Progenitor cell of endocrine pancreas (in vitro differentiated cells): ENCODE results near the gene ATP2A1. TPM values are rescaled to one million over a fixed set of nuclear protein-coding genes. Genes with fewer than 3 reads are reported as not detected.
"Not testable (repeated sequence)": the region's sequence is repeated elsewhere in the genome, so short reads cannot be mapped to it uniquely, and the experiment has no call there.

Source experiments
- DNase-seq: peaks from one replicate; pipeline ENCODE4 v3.0.0; 2021; ENCODE audit warnings: low spot score; ENCODE audit not compliant: unreplicated experiment
- H3K27ac Mint-ChIP-seq: 2 replicates; pipeline ENCODE4 v1.8.0; 2021; ENCODE audit warnings: mild to moderate bottlenecking, moderate library complexity, mixed read lengths
- H3K27me3 Mint-ChIP-seq: 2 replicates; pipeline ENCODE4 v1.8.0; 2021; ENCODE audit warnings: mixed read lengths
- H3K36me3 Mint-ChIP-seq: 2 replicates; pipeline ENCODE4 v1.8.0; 2022; ENCODE audit warnings: mixed read lengths; ENCODE audit not compliant: insufficient read depth
- H3K4me1 Mint-ChIP-seq: 2 replicates; pipeline ENCODE4 v1.8.0; 2021; ENCODE audit warnings: low read depth, mixed read lengths
- H3K4me3 Mint-ChIP-seq: 2 replicates; pipeline ENCODE4 v1.8.0; 2021; ENCODE audit warnings: low read depth, mild to moderate bottlenecking, moderate library complexity, mixed read lengths
- H3K9me3 Mint-ChIP-seq: 2 replicates; pipeline ENCODE4 v1.8.0; 2021; ENCODE audit warnings: low read depth, mixed read lengths
- total RNA-seq: library from RNA; stranded (reverse); gene quantifications from 2 replicates; pipeline ENCODE4 v1.2.1, GENCODE V29; 2021
- TF ChIP-seq, protein P1 (sequence below): fragments of 200-600 bp; sonication (generic); IDR thresholded peaks from one replicate; pipeline ENCODE4 v1.5.0; 2021; ENCODE audit warnings: antibody characterized with exemption, mild to moderate bottlenecking; ENCODE audit not compliant: unreplicated experiment

Gene ATP2A1
- total RNA-seq, 1 donor from 2014 or later = 3.0 TPM

DNA sequence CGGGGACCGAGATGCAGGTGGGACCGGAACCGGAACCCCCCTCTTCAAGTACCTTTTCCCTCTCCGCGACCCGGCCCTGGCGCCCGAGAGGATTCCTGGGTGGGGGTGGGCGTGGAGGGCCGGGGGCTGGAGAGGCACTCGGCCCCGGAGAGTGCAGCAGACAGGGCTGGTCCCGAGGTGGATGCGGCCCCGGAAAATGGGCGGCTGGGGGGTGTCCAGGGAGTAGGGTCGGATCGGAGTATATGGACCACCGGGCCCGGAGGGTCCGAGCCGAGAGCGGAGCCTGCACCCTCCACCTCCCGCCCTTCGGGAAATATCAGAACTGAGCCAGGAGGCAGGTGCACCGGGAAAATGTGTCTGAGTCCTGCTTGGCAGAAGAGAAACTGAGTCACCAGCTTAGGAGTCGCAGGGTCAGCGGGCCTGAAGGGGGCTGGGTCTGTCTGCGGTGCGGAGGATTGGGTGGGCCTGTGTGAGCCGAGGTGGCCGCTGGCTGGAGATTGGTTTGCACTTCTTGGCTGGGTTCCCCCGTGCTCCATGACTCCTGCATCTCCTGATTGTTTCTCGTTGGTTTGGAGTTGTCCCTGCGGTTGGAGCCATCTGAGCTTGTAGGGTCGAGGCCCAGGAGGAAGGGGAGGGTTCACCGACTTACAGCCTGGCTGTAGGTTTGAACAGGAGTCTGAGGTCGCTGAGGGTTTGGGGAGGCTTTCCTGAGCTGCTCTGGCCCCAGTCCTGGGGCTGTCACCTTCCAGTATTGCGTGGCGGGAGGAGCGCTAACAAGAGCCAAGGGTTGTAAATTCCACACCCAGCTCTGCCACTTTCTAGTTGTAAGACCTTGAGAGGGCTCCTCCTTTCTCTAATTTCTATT, 14.1 kb upstream of the ATP2A1 start:
- Mint-ChIP-seq H3K4me1 (peaks cover 12% of the 10 kb centered on the region), H3K27ac (peak overlapping the region; percentile 100), H3K27me3 (no peaks in the 10 kb centered on the region), H3K4me3 (peak overlapping the region; percentile 98), H3K36me3 (peaks cover 4% of the 10 kb centered on the region), H3K9me3 (no peaks in the 10 kb centered on the region)
- DNase-seq = no peak
- TF ChIP-seq, protein P1, sequence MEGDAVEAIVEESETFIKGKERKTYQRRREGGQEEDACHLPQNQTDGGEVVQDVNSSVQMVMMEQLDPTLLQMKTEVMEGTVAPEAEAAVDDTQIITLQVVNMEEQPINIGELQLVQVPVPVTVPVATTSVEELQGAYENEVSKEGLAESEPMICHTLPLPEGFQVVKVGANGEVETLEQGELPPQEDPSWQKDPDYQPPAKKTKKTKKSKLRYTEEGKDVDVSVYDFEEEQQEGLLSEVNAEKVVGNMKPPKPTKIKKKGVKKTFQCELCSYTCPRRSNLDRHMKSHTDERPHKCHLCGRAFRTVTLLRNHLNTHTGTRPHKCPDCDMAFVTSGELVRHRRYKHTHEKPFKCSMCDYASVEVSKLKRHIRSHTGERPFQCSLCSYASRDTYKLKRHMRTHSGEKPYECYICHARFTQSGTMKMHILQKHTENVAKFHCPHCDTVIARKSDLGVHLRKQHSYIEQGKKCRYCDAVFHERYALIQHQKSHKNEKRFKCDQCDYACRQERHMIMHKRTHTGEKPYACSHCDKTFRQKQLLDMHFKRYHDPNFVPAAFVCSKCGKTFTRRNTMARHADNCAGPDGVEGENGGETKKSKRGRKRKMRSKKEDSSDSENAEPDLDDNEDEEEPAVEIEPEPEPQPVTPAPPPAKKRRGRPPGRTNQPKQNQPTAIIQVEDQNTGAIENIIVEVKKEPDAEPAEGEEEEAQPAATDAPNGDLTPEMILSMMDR = no peak

DNA sequence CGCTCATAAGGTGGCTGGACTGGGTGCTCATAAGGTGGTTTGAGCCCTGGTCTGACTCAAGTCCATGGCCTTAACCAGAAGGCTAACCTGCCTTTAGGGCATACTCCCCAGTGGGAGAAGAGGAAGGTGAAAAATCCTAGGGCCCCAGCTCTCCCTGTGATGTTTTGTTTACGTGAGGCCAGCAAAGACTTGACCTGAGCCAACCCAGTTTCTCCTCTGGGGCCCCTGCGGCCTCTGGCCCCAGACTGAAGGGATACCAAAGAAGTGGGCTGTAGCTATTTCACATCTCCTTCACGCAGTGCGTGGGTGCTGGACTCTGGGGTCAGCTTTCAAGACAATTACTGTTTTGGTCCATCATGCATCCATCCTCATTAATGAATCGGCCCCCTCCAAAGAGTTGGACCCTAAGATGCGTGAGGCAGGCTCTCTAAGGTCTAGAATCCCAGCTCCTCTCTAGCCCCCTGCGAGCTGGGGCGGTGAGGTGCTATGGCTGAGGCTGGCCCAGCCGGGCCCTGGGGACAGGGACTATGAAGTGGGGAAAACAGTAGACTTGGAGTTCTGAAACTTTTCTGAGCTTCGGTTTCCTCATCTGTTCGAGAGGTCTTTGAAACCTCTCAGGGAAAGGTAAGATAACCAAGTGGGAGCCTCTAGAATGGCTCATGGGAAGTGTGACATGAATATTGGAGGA, 13.1 kb upstream of the ATP2A1 start:
- Mint-ChIP-seq H3K36me3 (peaks cover 9% of the 10 kb centered on the region), H3K9me3 (no peaks in the 10 kb centered on the region), H3K27ac (peak overlapping the region; percentile 100), H3K4me3 (peak overlapping the region; percentile 98), H3K27me3 (no peaks in the 10 kb centered on the region), H3K4me1 (peaks cover 12% of the 10 kb centered on the region)
- TF ChIP-seq, protein P1 = no peak
- no peak for DNase-seq

DNA sequence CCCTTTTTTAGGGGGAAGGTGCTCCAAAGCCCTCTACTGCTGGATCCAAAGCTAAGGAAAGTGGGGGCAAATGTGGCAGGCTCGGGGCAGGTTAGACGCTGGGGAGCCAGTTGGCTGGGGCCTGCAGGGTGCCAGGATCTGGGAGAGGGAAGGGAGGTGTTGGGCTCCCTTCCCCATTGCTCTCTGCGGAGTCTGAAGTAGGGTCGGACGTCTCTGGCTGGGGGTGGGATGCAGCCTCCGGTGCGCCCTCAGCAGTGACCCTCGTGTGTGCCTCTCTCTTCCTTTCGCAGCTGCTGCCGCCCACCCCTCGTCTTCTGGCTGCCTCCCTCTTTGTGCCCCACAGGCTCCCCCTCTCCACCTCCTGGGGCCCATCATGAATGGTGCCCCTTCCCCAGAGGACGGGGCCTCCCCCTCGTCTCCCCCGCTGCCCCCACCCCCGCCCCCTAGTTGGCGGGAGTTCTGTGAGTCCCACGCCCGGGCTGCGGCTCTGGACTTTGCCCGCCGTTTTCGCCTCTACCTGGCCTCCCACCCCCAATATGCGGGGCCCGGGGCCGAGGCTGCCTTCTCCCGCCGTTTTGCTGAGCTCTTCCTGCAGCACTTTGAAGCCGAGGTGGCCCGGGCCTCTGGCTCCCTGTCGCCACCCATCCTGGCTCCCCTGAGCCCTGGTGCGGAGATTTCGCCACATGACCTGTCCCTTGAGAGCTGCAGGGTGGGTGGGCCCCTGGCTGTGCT, 12.4 kb upstream of the ATP2A1 start:
- Mint-ChIP-seq H3K9me3 (no peaks in the 10 kb centered on the region), H3K4me3 (no peak overlapping the region), H3K27ac (peak overlapping the region; percentile 60), H3K36me3 (peaks cover 13% of the 10 kb centered on the region), H3K27me3 (no peaks in the 10 kb centered on the region), H3K4me1 (peaks cover 12% of the 10 kb centered on the region)
- DNase-seq = no peak
- TF ChIP-seq, protein P1 = no peak

DNA sequence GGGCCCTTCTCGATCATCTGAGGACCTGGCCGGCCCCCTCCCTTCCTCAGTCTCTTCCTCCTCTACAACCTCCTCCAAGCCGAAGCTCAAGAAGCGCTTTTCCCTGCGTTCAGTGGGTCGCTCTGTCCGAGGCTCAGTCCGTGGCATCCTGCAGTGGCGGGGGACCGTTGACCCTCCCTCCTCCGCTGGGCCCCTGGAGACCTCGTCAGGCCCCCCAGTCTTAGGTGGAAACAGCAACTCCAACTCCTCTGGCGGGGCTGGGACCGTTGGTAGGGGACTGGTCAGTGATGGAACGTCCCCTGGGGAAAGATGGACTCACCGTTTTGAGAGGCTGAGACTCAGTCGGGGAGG, 11.9 kb upstream of the ATP2A1 start:
- no peak for DNase-seq
- H3K27me3 Mint-ChIP-seq = no peaks in the 10 kb centered on the region
- H3K9me3 Mint-ChIP-seq = no peaks in the 10 kb centered on the region
- peaks cover 13% of the 10 kb centered on the region for H3K36me3 Mint-ChIP-seq
- peak overlapping the region; percentile 35 for H3K4me3 Mint-ChIP-seq
- H3K4me1 Mint-ChIP-seq = peaks cover 12% of the 10 kb centered on the region
- TF ChIP-seq, protein P1 = no peak
- peak overlapping the region; percentile 69 for H3K27ac Mint-ChIP-seq

DNA sequence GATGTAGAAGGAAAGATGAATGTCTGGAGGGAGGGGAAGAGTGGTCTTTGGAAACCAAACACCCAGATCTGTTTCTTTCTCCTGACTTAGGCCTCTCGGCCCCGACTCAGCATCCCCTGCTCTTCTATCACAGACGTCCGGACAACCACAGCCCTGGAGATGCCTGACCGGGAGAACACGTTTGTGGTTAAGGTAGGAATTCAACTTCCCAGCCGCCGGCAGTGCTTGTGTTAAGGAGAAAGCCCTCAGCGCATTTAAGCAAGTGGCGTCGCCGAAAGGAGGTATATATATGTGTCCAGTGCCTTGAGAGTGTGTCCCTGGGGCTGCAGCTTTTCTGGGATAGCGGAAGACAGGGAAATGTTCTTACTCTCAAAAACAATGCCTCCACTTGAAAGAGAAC, 11.0 kb upstream of the ATP2A1 start:
- Mint-ChIP-seq H3K27ac (peak overlapping the region; percentile 39), H3K4me3 (no peak overlapping the region)

DNA sequence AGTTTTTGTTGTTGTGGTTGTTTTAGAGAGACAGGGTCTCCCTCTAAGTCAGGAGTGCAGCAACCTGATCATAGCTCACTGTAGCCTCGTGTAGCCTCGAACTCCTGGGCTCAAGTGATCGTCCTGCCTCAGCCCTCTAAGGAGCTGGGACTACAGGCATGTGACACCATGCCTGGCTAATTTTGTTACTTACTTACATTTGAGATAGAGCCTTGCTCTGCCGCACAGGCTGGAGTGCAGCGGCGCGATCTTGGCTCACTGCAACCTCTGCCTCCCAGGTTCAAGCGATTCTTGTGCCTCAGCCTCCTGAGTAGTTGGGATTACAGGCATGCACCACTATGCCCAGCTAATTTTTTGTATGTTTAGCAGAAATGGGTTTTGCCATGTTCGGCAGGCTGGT, 10.6 kb upstream of the ATP2A1 start:
- H3K4me3 Mint-ChIP-seq, H3K9me3 Mint-ChIP-seq, DNase-seq, H3K27ac Mint-ChIP-seq, H3K27me3 Mint-ChIP-seq: not testable (repeated sequence)
- peaks cover 12% of the 10 kb centered on the region for H3K4me1 Mint-ChIP-seq
- peaks cover 13% of the 10 kb centered on the region for H3K36me3 Mint-ChIP-seq

More for the DNA sequence above, 11.0 kb upstream of the ATP2A1 start:
- H3K9me3 Mint-ChIP-seq = no peaks in the 10 kb centered on the region
- TF ChIP-seq, protein P1 = no peak
- no peaks in the 10 kb centered on the region for H3K27me3 Mint-ChIP-seq
- DNase-seq = no peak
- H3K36me3 Mint-ChIP-seq = peaks cover 13% of the 10 kb centered on the region
- peaks cover 12% of the 10 kb centered on the region for H3K4me1 Mint-ChIP-seq
